GM10248 (cell line): Measurements from ENCODE around the gene GRM4.

Source experiments
- CTCF ChIA-PET: fragments of 300-600 bp; sonication (Branson Sonifier 250); formaldehyde crosslinking; extraction: SDS; loops from one replicate; lab custom pipeline; 2021; ENCODE audit warnings: antibody characterized with exemption; lab: Yijun Ruan, JAX
- POLR2A ChIA-PET: fragments of 350-650 bp; sonication (Branson Sonifier 250); formaldehyde crosslinking; extraction: SDS; loops from one replicate; lab custom pipeline; 2020; ENCODE audit warnings: antibody characterized with exemption; lab: Yijun Ruan, JAX
- DNase-seq: peaks from one replicate; pipeline ENCODE4 v3.0.0; 2012; ENCODE audit errors: extremely low spot score
- CTCF ChIP-seq: IDR thresholded peaks from 2 replicates; pipeline ENCODE4 v1.5.1; 2012; ENCODE audit warnings: mild to moderate bottlenecking, low read depth; ENCODE audit errors: extremely low read depth, missing control alignments, control extremely low read depth

GRM4 gene

GRCh38 chr6:34094474-34095135, 51.3 kb downstream of the GRM4 start:
- ChIA-PET CTCF (no interaction called here), POLR2A (no interaction called here)
- no peak for TF ChIP-seq CTCF
- DNase-seq, result no peak

GRCh38 chr6:34093854-34094430, 51.9 kb downstream of the GRM4 start:
- ChIA-PET CTCF (no interaction called here), POLR2A (no interaction called here)
- no peak for TF ChIP-seq CTCF
- DNase-seq, result no peak

GRCh38 chr6:34093206-34093605, 52.7 kb downstream of the GRM4 start:
- ChIA-PET POLR2A (no interaction called here), CTCF (no interaction called here)
- no peak for TF ChIP-seq CTCF
- DNase-seq, result no peak

GRCh38 chr6:34092631-34093030, 53.3 kb downstream of the GRM4 start:
- DNase-seq, result no peak

GRCh38 chr6:34090935-34091334, 55.0 kb downstream of the GRM4 start:
- ChIA-PET POLR2A (no interaction called here), CTCF (no interaction called here)
- DNase-seq, result no peak
- TF ChIP-seq CTCF, result no peak

More at GRCh38 chr6:34092631-34093030, 53.3 kb downstream of the GRM4 start:
- ChIA-PET CTCF (interaction anchor here (1.0 kb wide), 1 partner anchor 9 kb away, joined by 3 read pairs; no protein-coding TSS in a partner anchor), POLR2A (no interaction called here)
- TF ChIP-seq CTCF, result no peak

- no peak for DNase-seq
- POLR2A ChIA-PET, result no interaction called here
- TF ChIP-seq CTCF, result no peak
- CTCF ChIA-PET, result no interaction called here
Observed at GRCh38 chr6:34090529-34090928, 55.4 kb downstream of the GRM4 start.

- ChIA-PET CTCF (no interaction called here), POLR2A (no interaction called here)
- no peak for TF ChIP-seq CTCF
- no peak for DNase-seq
Observed at GRCh38 chr6:34086558-34086957, 59.3 kb downstream of the GRM4 start.
